ENCODE data around the gene ACOT13. TPM values are rescaled to one million over a fixed set of nuclear protein-coding genes. Genes with fewer than 3 reads are reported as not detected.
"Not testable (repeated sequence)": the region's sequence is repeated elsewhere in the genome, so short reads cannot be mapped to it uniquely, and the experiment has no call there.

The ACOT13 gene
- total and polyA plus RNA-seq, 4 donors: 7.3 to 13.5 (median 9.6) TPM

- no peak for ATAC-seq (ENCODE audit: low FRiP score)
- 90 to 94% methylated on average over 1 of the region's 1 CpG for WGBS, 2 donors
- no peak for DNase-seq
- H3K9me3 ChIP-seq (ENCODE audit: control insufficient read depth, low read length): no peaks in the 10 kb centered on the region
- no peak overlapping the region for H3K27ac ChIP-seq (ENCODE audit: low read depth in 1 of 2, low read length in 2 of 2)
- H3K4me1 ChIP-seq (ENCODE audit: control insufficient read depth in 1 of 2, insufficient read depth in 2 of 2, low read length in 2 of 2): no peaks in the 10 kb centered on the region
- intact Hi-C loops (cut with DNase I): no loop called here
- H3K27me3 ChIP-seq (ENCODE audit: control insufficient read depth in 1 of 2, insufficient read depth in 2 of 2, low read length in 1 of 2): no peaks in the 10 kb centered on the region
- H3K4me3 ChIP-seq (ENCODE audit: low read length in 2 of 2): no peak overlapping the region
- no peaks in the 10 kb centered on the region for H3K36me3 ChIP-seq (ENCODE audit: control insufficient read depth in 1 of 2, insufficient read depth in 2 of 2, low read length in 1 of 2)
Measured at GRCh38 chr6:24752917-24753492, 86.1 kb downstream of the ACOT13 start.

- H3K36me3 ChIP-seq (ENCODE audit: control insufficient read depth in 1 of 2, insufficient read depth in 2 of 2, low read length in 1 of 2): no peaks in the 10 kb centered on the region
- ATAC-seq (ENCODE audit: low FRiP score) (no peak), DNase-seq (no peak)
- H3K4me3 ChIP-seq (ENCODE audit: low read length in 2 of 2): no peak overlapping the region
- H3K27me3 ChIP-seq (ENCODE audit: control insufficient read depth in 1 of 2, insufficient read depth in 2 of 2, low read length in 1 of 2): no peaks in the 10 kb centered on the region
- no peaks in the 10 kb centered on the region for H3K4me1 ChIP-seq (ENCODE audit: control insufficient read depth in 1 of 2, insufficient read depth in 2 of 2, low read length in 2 of 2)
- intact Hi-C loops (cut with DNase I): no loop called here
- H3K27ac ChIP-seq (ENCODE audit: low read depth in 1 of 2, low read length in 2 of 2): no peak overlapping the region
- H3K9me3 ChIP-seq (ENCODE audit: control insufficient read depth, low read length): no peaks in the 10 kb centered on the region
- WGBS, 2 donors: 91 to 97% methylated on average over 2 of the region's 2 CpGs
Measured at GRCh38 chr6:24753545-24753944, 86.7 kb downstream of the ACOT13 start.

GRCh38 chr6:24754378-24754777, 87.5 kb downstream of the ACOT13 start:
- DNase-seq; ATAC-seq (ENCODE audit: low FRiP score); H3K27me3 ChIP-seq (ENCODE audit: control insufficient read depth in 1 of 2, insufficient read depth in 2 of 2, low read length in 1 of 2); intact Hi-C loops (cut with DNase I); H3K4me3 ChIP-seq (ENCODE audit: low read length in 2 of 2); H3K9me3 ChIP-seq (ENCODE audit: control insufficient read depth, low read length); H3K27ac ChIP-seq (ENCODE audit: low read depth in 1 of 2, low read length in 2 of 2); H3K4me1 ChIP-seq (ENCODE audit: control insufficient read depth in 1 of 2, insufficient read depth in 2 of 2, low read length in 2 of 2); H3K36me3 ChIP-seq (ENCODE audit: control insufficient read depth in 1 of 2, insufficient read depth in 2 of 2, low read length in 1 of 2): not testable (repeated sequence)
- 86 to 89% methylated on average over 4 of the region's 4 CpGs for WGBS, 2 donors

Other genes with a start within 250 kb of the ACOT13 start
- 1 to 10 TPM; 7.3 to 8.2 TPM for gene GPLD1, start 177.5 kb upstream of the ACOT13 start, total RNA-seq
- gene GPLD1, start 177.5 kb upstream of the ACOT13 start, polyA plus RNA-seq: 1 to 10 TPM in 1 of 2 donors, under 1 TPM in 1; 0.50 to 4.5 TPM
- gene ALDH5A1, start 172.1 kb upstream of the ACOT13 start, total RNA-seq: 1 to 10 TPM; 5.1 to 8.2 TPM
- 1 to 10 TPM; 2.1 to 4.9 TPM for gene ALDH5A1, start 172.1 kb upstream of the ACOT13 start, polyA plus RNA-seq
- gene KIAA0319, start 20.9 kb upstream of the ACOT13 start, total RNA-seq: under 1 TPM; 0.06 to 0.19 TPM
- under 1 TPM in 1 of 2 donors, not detected in 1; 0.05 TPM for gene KIAA0319, start 20.9 kb upstream of the ACOT13 start, polyA plus RNA-seq
- 10 to 100 TPM; 30.7 to 35.7 TPM for gene TDP2, start 178 bp upstream of the ACOT13 start, total RNA-seq
- 10 to 100 TPM; 40.8 to 99.7 TPM for gene TDP2, start 178 bp upstream of the ACOT13 start, polyA plus RNA-seq
- gene C6orf62, start 52.1 kb downstream of the ACOT13 start, total RNA-seq: 10 to 100 TPM; 72.7 to 88.5 TPM
- 10 to 100 TPM; 35.1 to 41.7 TPM for gene C6orf62, start 52.1 kb downstream of the ACOT13 start, polyA plus RNA-seq
- gene GMNN, start 107.9 kb downstream of the ACOT13 start, total RNA-seq: 10 to 100 TPM in 1 of 2 donors, 1 to 10 TPM in 1; 5.3 to 10.2 TPM
- 10 to 100 TPM in 1 of 2 donors, 1 to 10 TPM in 1; 6.8 to 13.1 TPM for gene GMNN, start 107.9 kb downstream of the ACOT13 start, polyA plus RNA-seq
- not detected for gene ARMH2, start 131.8 kb downstream of the ACOT13 start, total RNA-seq
- not detected for gene ARMH2, start 131.8 kb downstream of the ACOT13 start, polyA plus RNA-seq